ENCODE results near the gene KARS1.

DNA sequence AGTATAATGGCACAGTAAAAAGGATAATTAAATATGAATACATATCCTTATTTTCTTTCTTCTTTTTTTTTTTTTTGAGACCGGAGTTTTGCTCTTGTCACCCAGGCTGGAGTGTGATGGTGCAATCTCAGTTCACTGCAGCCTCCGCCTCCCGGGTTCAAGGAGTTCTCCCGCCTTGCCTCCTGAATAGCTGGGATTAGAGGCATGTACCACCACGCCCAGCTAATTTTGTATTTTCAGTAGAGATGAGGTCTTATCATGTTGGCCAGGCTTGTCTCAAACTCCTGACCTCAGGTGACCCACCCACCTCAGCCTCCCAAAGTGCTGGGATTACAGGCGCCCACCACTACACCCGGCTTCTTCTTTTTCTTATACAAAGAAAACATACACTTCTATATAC is 69.3 kb downstream of the KARS1 start:
- TF ChIP-seq, protein P1, sequence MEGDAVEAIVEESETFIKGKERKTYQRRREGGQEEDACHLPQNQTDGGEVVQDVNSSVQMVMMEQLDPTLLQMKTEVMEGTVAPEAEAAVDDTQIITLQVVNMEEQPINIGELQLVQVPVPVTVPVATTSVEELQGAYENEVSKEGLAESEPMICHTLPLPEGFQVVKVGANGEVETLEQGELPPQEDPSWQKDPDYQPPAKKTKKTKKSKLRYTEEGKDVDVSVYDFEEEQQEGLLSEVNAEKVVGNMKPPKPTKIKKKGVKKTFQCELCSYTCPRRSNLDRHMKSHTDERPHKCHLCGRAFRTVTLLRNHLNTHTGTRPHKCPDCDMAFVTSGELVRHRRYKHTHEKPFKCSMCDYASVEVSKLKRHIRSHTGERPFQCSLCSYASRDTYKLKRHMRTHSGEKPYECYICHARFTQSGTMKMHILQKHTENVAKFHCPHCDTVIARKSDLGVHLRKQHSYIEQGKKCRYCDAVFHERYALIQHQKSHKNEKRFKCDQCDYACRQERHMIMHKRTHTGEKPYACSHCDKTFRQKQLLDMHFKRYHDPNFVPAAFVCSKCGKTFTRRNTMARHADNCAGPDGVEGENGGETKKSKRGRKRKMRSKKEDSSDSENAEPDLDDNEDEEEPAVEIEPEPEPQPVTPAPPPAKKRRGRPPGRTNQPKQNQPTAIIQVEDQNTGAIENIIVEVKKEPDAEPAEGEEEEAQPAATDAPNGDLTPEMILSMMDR (IDR thresholded peaks at IDR 0.05 in 4 of 5, conservative IDR thresholded peaks at IDR 0.05 in 1 of 5) = no peak
- no peak for TF ChIP-seq POLR2A (IDR thresholded peaks at IDR 0.05)
